ENCODE measurements around the gene TBCEL.
A peak's percentile ranks its signal among the peaks of the same experiment; 100 is the strongest.

Gene TBCEL

GRCh38 chr11:121023848-121024751 is at the start of gene TBCEL:
TBCEL (plus strand) TSS chr11:121024102; CDS start chr11:121045691, 21,589 bp downstream.
- intact Hi-C loops (cut with DNase I) = no loop called here
- peak; percentile 91 to 98 (median 96) for DNase-seq

GRCh38 chr11:120974466-120974865 is 49.4 kb upstream of the TBCEL start:
- intact Hi-C loops (cut with DNase I) = no loop called here
- DNase-seq = no peak

GRCh38 chr11:120974965-120975364 is 48.9 kb upstream of the TBCEL start:
- intact Hi-C loops (cut with DNase I) = no loop called here

GRCh38 chr11:120977266-120978137 is 46.4 kb upstream of the TBCEL start:
- intact Hi-C loops (cut with DNase I) = no loop called here
- no peak for DNase-seq

More at GRCh38 chr11:120974965-120975364, 48.9 kb upstream of the TBCEL start:
- DNase-seq = no peak

GRCh38 chr11:120978701-120979100 is 45.2 kb upstream of the TBCEL start:
- intact Hi-C loops (cut with DNase I) = no loop called here

GRCh38 chr11:120985718-120986569 is 38.0 kb upstream of the TBCEL start:
- intact Hi-C loops (cut with DNase I) = no loop called here
- DNase-seq = peak in 39 of 42 donors; percentile 8 to 64 (median 38)

More at GRCh38 chr11:120978701-120979100, 45.2 kb upstream of the TBCEL start:
- no peak for DNase-seq

- DNase-seq = no peak
- intact Hi-C loops (cut with DNase I) = no loop called here
Measured at GRCh38 chr11:120988603-120989002, 35.3 kb upstream of the TBCEL start.

GRCh38 chr11:120991830-120992686 is 31.8 kb upstream of the TBCEL start:
- intact Hi-C loops (cut with DNase I) = no loop called here
- DNase-seq = no peak

- DNase-seq = no peak
- intact Hi-C loops (cut with DNase I) = no loop called here
Measured at GRCh38 chr11:120994091-120994859, 29.6 kb upstream of the TBCEL start.

- no peak for DNase-seq
- intact Hi-C loops (cut with DNase I) = no loop called here
Measured at GRCh38 chr11:120995184-120995583, 28.7 kb upstream of the TBCEL start.

- intact Hi-C loops (cut with DNase I) = no loop called here
- DNase-seq = no peak
Measured at GRCh38 chr11:120996973-120997372, 26.9 kb upstream of the TBCEL start.

GRCh38 chr11:120998581-120998980 is 25.3 kb upstream of the TBCEL start:
- no peak for DNase-seq
- intact Hi-C loops (cut with DNase I) = no loop called here

GRCh38 chr11:121004206-121004840 is 19.6 kb upstream of the TBCEL start:
- DNase-seq = no peak
- intact Hi-C loops (cut with DNase I) = no loop called here

- DNase-seq = no peak
- intact Hi-C loops (cut with DNase I) = no loop called here
Measured at GRCh38 chr11:121006922-121007321, 17.0 kb upstream of the TBCEL start.

- intact Hi-C loops (cut with DNase I) = no loop called here
Measured at GRCh38 chr11:121008551-121008950, 15.4 kb upstream of the TBCEL start.

GRCh38 chr11:121012091-121012490 is 11.8 kb upstream of the TBCEL start:
- intact Hi-C loops (cut with DNase I) = no loop called here
- no peak for DNase-seq

More at GRCh38 chr11:121008551-121008950, 15.4 kb upstream of the TBCEL start:
- DNase-seq = no peak

GRCh38 chr11:121018746-121019145 is 5.2 kb upstream of the TBCEL start:
- intact Hi-C loops (cut with DNase I) = no loop called here
- no peak for DNase-seq

All from head of caudate nucleus (tissue), 42 donors.